Mesendoderm (in vitro differentiated cells): ENCODE data around the gene LIN37.
"Not testable (repeated sequence)": the region's sequence is repeated elsewhere in the genome, so short reads cannot be mapped to it uniquely, and the experiment has no call there.

ENCODE experiments used
- DNase-seq: peaks from one replicate; pipeline ENCODE4 v3.0.0; 2013
- H2AK5ac ChIP-seq: 2 replicates; pipeline ENCODE4 v1.6.1; 2013; ENCODE audit warnings: low read length, inconsistent platforms
- H2BK120ac ChIP-seq: 2 replicates; pipeline ENCODE4 v1.6.1; 2013; ENCODE audit warnings: low read depth, mild to moderate bottlenecking, low read length, moderate library complexity, mixed read lengths
- H2BK15ac ChIP-seq: replicated peaks from 2 replicates; pipeline ENCODE4 v1.6.1; 2013; ENCODE audit warnings: low read depth, mild to moderate bottlenecking, moderate library complexity
- H2BK5ac ChIP-seq: 2 replicates; pipeline ENCODE4 v1.6.1; 2013; ENCODE audit warnings: low read length, inconsistent platforms
- H3K18ac ChIP-seq: 2 replicates; pipeline ENCODE4 v1.6.1; 2013; ENCODE audit warnings: mild to moderate bottlenecking, low read length, mixed read lengths
- H3K23ac ChIP-seq: one replicate; pipeline ENCODE4 v1.6.1; 2013; ENCODE audit warnings: low read length
- H3K27ac ChIP-seq: 2 replicates; pipeline ENCODE4 v1.5.1; 2013; ENCODE audit warnings: low read depth, mild to moderate bottlenecking, inconsistent platforms, low read length, moderate library complexity
- H3K27me3 ChIP-seq: 2 replicates; pipeline ENCODE4 v1.6.1; 2013; ENCODE audit warnings: low read length, control low read depth, mild to moderate bottlenecking, inconsistent platforms; ENCODE audit not compliant: insufficient read depth, poor library complexity
- H3K36me3 ChIP-seq: 2 replicates; pipeline ENCODE4 v1.6.1; 2013; ENCODE audit warnings: low read length, inconsistent platforms; ENCODE audit not compliant: control insufficient read depth, insufficient read depth
- H3K4ac ChIP-seq: one replicate; pipeline ENCODE4 v1.6.1; 2013; ENCODE audit warnings: low read depth, mild to moderate bottlenecking, low read length, moderate library complexity
- H3K4me1 ChIP-seq: 2 replicates; pipeline ENCODE4 v1.6.1; 2013; ENCODE audit warnings: low read depth, low read length, inconsistent platforms; ENCODE audit not compliant: control insufficient read depth
- H3K4me2 ChIP-seq: 2 replicates; pipeline ENCODE4 v1.6.1; 2013; ENCODE audit warnings: low read length
- H3K4me3 ChIP-seq: 2 replicates; pipeline ENCODE4 v1.5.1; 2013; ENCODE audit warnings: mild to moderate bottlenecking, low read length
- H3K56ac ChIP-seq: one replicate; pipeline ENCODE4 v1.6.1; 2013; ENCODE audit warnings: low read length
- H3K79me1 ChIP-seq: 2 replicates; pipeline ENCODE4 v1.6.1; 2013; ENCODE audit warnings: low read length, inconsistent platforms
- H3K79me2 ChIP-seq: 2 replicates; pipeline ENCODE4 v1.6.1; 2013; ENCODE audit warnings: mild to moderate bottlenecking, low read length; ENCODE audit not compliant: control insufficient read depth, insufficient read depth
- H3K9ac ChIP-seq: 2 replicates; pipeline ENCODE4 v1.6.1; 2013; ENCODE audit warnings: low read length, inconsistent platforms
- H4K5ac ChIP-seq: one replicate; pipeline ENCODE4 v1.6.1; 2013; ENCODE audit warnings: low read length
- H4K8ac ChIP-seq: one replicate; pipeline ENCODE4 v1.6.1; 2013; ENCODE audit warnings: low read depth, mild to moderate bottlenecking, control low read depth, low read length, moderate library complexity
- WGBS: extraction: QIAGEN DNeasy Blood & Tissue Kit; methylation state at CpG from one replicate; pipeline ENCODE4 v1.1.7; 2013; ENCODE audit warnings: low lambda C conversion rate, missing lambda C conversion rate; ENCODE audit not compliant: insufficient coverage; ENCODE audit errors: extremely low coverage; 5-methylcytosine and 5-hydroxymethylcytosine counted together

LIN37 gene

GRCh38 chr19:35723671-35724070 is 24.7 kb upstream of the LIN37 start:
- H3K36me3 ChIP-seq, result peaks cover 24% of the 10 kb centered on the region
- DNase-seq, result no peak
- no peak overlapping the region for H3K4me2 ChIP-seq
- no peak overlapping the region for H4K8ac ChIP-seq
- H3K23ac ChIP-seq, result no peak overlapping the region
- H3K18ac ChIP-seq, result no peak overlapping the region
- peaks cover 8% of the 10 kb centered on the region for H3K79me2 ChIP-seq
- H3K4me1 ChIP-seq, result peaks cover 3% of the 10 kb centered on the region
- WGBS, result no CpG with 5 or more reads among the region's 24 CpGs
- no peak overlapping the region for H3K4ac ChIP-seq
- H3K9ac ChIP-seq, result no peak overlapping the region
- no peak overlapping the region for H2BK120ac ChIP-seq
- no peak overlapping the region for H3K4me3 ChIP-seq
- no peak overlapping the region for H3K27ac ChIP-seq
- H2AK5ac ChIP-seq, result no peak overlapping the region
- no peaks in the 10 kb centered on the region for H3K27me3 ChIP-seq
- H2BK5ac ChIP-seq, result no peak overlapping the region
- H3K56ac ChIP-seq, result no peak overlapping the region
- H3K79me1 ChIP-seq, result peaks cover 11% of the 10 kb centered on the region
- no peak overlapping the region for H4K5ac ChIP-seq
- H2BK15ac ChIP-seq, result no peak overlapping the region

DNA sequence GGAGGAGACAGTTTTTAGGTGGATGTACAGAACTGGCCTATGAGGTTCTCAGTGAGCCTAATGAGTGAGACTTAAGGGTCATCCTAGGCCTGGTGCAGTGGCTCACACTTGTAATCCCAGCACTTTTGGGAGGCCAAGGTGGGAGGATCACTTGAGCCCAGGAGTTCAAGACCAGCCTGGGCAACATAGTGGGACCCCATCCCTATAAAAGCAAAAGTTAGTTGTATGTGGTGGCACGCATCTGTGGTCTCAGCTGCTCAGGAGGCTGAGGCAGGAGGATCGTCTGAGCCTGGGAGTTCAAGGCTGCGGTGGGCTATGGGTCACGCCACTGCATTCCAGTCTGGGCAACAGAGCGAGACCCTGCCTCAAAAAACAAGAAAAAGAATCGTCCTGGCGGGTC is 24.2 kb upstream of the LIN37 start:
- not testable (repeated sequence) for DNase-seq, H4K8ac ChIP-seq, H3K9ac ChIP-seq, H2AK5ac ChIP-seq, H3K4me2 ChIP-seq, H3K4ac ChIP-seq, H2BK5ac ChIP-seq, H3K4me3 ChIP-seq, H3K18ac ChIP-seq, H3K27ac ChIP-seq, H4K5ac ChIP-seq, H3K79me1 ChIP-seq, H2BK15ac ChIP-seq, H3K79me2 ChIP-seq, H3K56ac ChIP-seq, H3K27me3 ChIP-seq, H2BK120ac ChIP-seq, H3K4me1 ChIP-seq, H3K23ac ChIP-seq
- no CpG with 5 or more reads among the region's 7 CpGs for WGBS
- peaks cover 27% of the 10 kb centered on the region for H3K36me3 ChIP-seq

GRCh38 chr19:35724560-35724959 is 23.8 kb upstream of the LIN37 start:
- Histone ChIP-seq H3K4me3 (no peak overlapping the region), H3K27me3 (no peaks in the 10 kb centered on the region), H3K79me2 (no peaks in the 10 kb centered on the region), H2BK15ac (no peak overlapping the region), H2BK5ac (no peak overlapping the region), H3K4me2 (no peak overlapping the region), H3K36me3 (peaks cover 27% of the 10 kb centered on the region), H3K4me1 (no peaks in the 10 kb centered on the region), H3K79me1 (peaks cover 3% of the 10 kb centered on the region), H4K5ac (no peak overlapping the region), H3K23ac (no peak overlapping the region), H3K27ac (no peak overlapping the region), H4K8ac (no peak overlapping the region), H3K18ac (no peak overlapping the region), H3K4ac (no peak overlapping the region), H2BK120ac (no peak overlapping the region), H3K9ac (no peak overlapping the region), H3K56ac (no peak overlapping the region), H2AK5ac (no peak overlapping the region)
- WGBS, result no CpG with 5 or more reads among the region's 12 CpGs
- DNase-seq, result no peak

DNA sequence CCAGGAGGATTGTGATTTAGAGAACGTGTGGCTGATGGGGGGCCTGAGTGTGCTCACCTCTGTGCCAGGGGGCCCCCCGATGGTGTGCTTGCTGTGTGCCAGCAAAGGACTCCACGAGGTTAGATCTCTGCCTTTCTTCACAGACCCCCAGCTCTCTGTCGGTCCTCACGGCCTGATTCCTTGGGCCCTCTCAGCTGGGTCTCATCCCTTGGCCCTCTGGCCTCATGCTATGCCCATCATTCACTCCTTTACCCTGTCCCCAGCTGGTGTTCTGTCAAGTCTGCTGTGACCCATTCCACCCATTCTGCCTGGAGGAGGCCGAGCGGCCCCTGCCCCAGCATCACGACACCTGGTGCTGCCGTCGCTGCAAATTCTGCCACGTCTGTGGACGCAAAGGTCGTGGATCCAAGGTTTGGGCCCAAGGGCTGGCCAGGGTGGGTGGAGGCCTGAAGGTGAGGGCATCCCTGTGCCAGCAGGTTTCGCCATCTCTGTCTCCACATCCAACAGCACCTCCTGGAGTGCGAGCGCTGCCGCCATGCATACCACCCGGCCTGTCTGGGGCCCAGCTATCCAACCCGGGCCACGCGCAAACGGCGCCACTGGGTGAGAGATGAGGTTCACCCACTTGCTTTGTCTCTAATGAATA is 23.0 kb upstream of the LIN37 start:
- H3K4me2 ChIP-seq, result no peak overlapping the region
- no peaks in the 10 kb centered on the region for H3K4me1 ChIP-seq
- no peak overlapping the region for H3K4ac ChIP-seq
- no peak overlapping the region for H2BK15ac ChIP-seq
- no peaks in the 10 kb centered on the region for H3K27me3 ChIP-seq
- no peak overlapping the region for H3K9ac ChIP-seq
- no peak overlapping the region for H3K4me3 ChIP-seq
- no peak overlapping the region for H2AK5ac ChIP-seq
- no peak overlapping the region for H3K18ac ChIP-seq
- no CpG with 5 or more reads among the region's 23 CpGs for WGBS
- peaks cover 1% of the 10 kb centered on the region for H3K79me1 ChIP-seq
- no peaks in the 10 kb centered on the region for H3K79me2 ChIP-seq
- H2BK120ac ChIP-seq, result no peak overlapping the region
- no peak overlapping the region for H3K23ac ChIP-seq
- H4K8ac ChIP-seq, result no peak overlapping the region
- no peak overlapping the region for H4K5ac ChIP-seq
- no peak overlapping the region for H2BK5ac ChIP-seq
- no peak for DNase-seq
- no peak overlapping the region for H3K27ac ChIP-seq
- H3K36me3 ChIP-seq, result peaks cover 30% of the 10 kb centered on the region
- H3K56ac ChIP-seq, result no peak overlapping the region

- no peak overlapping the region for H3K23ac ChIP-seq
- no peak overlapping the region for H4K8ac ChIP-seq
- H4K5ac ChIP-seq, result no peak overlapping the region
- no peaks in the 10 kb centered on the region for H3K79me1 ChIP-seq
- no CpG with 5 or more reads among the region's 25 CpGs for WGBS
- no peak overlapping the region for H3K56ac ChIP-seq
- H2AK5ac ChIP-seq, result no peak overlapping the region
- peaks cover 31% of the 10 kb centered on the region for H3K36me3 ChIP-seq
- DNase-seq, result no peak
- no peak overlapping the region for H2BK15ac ChIP-seq
- no peaks in the 10 kb centered on the region for H3K79me2 ChIP-seq
- H3K18ac ChIP-seq, result no peak overlapping the region
- H3K4me2 ChIP-seq, result no peak overlapping the region
- H2BK120ac ChIP-seq, result no peak overlapping the region
- no peak overlapping the region for H3K4me3 ChIP-seq
- H3K9ac ChIP-seq, result no peak overlapping the region
- no peak overlapping the region for H2BK5ac ChIP-seq
- H3K4ac ChIP-seq, result no peak overlapping the region
- no peak overlapping the region for H3K27ac ChIP-seq
- no peaks in the 10 kb centered on the region for H3K4me1 ChIP-seq
- no peaks in the 10 kb centered on the region for H3K27me3 ChIP-seq
Observed at GRCh38 chr19:35727053-35727955, 21.1 kb upstream of the LIN37 start.
